Thyroid gland (tissue), 4 donors: ENCODE measurements around the gene ADCY9.

Experiments
- POLR2A ChIP-seq, 2 donors: fragments of 450-650 bp; IDR thresholded peaks; one replicate each; pipeline ENCODE4 v1.6.1; 2017; ENCODE audit warnings: antibody characterized with exemption in 2 of 2, mild to moderate bottlenecking in 2 of 2, moderate library complexity in 1 of 2
- TF ChIP-seq, protein P1 (sequence below), 6 experiments: fragments of 200-600 bp in 3 of 6; fragments of 450-650 bp in 3 of 6; sonication (generic) in 3 of 6; IDR thresholded peaks; one replicate each; pipeline ENCODE4 v1.5.1; 2016 to 2019; ENCODE audit warnings: antibody characterized with exemption in 6 of 6, mild to moderate bottlenecking in 2 of 6, inconsistent platforms in 1 of 6, moderate library complexity in 1 of 6

DNA sequence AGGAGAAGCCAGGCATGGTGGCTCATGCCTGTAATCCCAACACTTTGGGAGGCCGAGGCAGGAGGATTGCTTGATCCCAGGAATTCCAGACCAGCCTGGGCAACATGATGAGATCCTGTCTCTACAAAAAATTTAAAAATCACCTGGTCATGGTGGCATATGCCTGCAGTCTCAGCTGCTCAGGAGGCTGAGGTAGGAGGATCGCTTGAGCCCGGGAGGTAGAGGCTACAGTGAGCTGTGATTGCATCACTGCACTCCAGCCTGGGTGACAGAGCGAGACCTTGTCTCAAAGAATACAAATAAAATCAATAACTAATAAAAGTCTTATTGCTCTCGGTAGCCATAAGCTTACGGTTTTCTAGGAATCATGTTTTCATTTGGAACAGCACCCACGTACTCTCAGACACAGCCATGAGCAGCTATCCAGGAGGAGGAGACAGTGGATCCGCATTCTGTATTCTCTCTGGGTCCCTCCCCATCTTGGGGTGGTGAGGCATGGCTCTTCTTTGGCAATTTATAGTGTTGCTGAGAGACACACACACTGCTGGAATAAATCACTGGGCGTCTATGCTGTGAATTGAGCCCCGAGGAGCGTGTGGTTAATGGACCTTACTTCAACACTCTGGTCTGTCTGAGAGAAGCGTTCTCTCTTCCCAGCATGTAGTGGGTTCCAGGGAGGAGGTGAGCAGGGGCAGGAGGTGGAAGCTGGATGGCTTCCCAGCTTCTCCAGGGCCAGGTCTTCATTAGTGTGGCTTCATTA is 8.5 kb upstream of the ADCY9 start:
- TF ChIP-seq, protein P1, sequence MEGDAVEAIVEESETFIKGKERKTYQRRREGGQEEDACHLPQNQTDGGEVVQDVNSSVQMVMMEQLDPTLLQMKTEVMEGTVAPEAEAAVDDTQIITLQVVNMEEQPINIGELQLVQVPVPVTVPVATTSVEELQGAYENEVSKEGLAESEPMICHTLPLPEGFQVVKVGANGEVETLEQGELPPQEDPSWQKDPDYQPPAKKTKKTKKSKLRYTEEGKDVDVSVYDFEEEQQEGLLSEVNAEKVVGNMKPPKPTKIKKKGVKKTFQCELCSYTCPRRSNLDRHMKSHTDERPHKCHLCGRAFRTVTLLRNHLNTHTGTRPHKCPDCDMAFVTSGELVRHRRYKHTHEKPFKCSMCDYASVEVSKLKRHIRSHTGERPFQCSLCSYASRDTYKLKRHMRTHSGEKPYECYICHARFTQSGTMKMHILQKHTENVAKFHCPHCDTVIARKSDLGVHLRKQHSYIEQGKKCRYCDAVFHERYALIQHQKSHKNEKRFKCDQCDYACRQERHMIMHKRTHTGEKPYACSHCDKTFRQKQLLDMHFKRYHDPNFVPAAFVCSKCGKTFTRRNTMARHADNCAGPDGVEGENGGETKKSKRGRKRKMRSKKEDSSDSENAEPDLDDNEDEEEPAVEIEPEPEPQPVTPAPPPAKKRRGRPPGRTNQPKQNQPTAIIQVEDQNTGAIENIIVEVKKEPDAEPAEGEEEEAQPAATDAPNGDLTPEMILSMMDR (IDR thresholded peaks at IDR 0.05): no peak
- TF ChIP-seq POLR2A (IDR thresholded peaks at IDR 0.05): no peak
